ENCODE data around the gene NSDHL.

The NSDHL gene

DNA sequence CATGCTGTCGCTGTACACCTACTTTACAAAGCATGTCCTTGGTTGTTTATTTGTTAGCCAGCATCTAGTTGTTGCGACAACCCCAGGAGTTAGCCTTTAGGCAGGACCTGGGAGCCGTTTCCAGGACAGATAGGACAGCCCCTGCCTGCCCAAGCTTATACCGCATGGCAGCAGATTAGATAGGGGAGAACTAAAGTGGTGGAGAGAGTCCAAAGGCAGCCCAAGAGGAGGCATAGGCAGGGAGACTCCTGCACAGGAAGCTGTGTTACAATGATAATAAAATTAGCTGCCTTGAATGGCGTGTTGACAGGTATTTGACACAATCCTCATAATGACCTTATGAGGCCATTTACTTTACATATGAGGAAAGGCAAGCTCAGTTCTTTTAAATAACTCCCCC lies 13.0 kb downstream of the NSDHL start:
- in situ Hi-C loops (cut with MboI; ENCODE audit: low sequenced_read_pairs) = no loop called here

DNA sequence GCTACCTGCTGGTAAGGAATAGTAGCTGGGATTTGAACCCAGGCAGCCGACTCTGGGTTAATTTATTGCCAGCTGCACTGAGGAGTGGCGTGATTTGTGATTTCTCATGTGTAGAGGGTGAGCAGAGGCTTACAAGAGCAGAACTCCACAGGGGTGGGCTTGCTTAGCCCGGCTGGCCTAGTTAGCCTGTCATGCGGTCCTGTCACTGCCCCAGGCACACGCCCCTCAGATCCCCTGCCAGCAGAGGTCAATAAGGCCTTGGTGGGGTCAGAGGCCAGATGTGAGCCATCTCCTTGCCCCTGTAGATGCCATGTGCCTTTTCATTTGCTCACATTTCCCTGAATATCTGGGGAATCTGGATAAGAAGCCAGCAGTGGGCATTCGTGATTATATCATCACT lies 13.4 kb downstream of the NSDHL start:
- in situ Hi-C loops (cut with MboI; ENCODE audit: low sequenced_read_pairs) = no loop called here

DNA sequence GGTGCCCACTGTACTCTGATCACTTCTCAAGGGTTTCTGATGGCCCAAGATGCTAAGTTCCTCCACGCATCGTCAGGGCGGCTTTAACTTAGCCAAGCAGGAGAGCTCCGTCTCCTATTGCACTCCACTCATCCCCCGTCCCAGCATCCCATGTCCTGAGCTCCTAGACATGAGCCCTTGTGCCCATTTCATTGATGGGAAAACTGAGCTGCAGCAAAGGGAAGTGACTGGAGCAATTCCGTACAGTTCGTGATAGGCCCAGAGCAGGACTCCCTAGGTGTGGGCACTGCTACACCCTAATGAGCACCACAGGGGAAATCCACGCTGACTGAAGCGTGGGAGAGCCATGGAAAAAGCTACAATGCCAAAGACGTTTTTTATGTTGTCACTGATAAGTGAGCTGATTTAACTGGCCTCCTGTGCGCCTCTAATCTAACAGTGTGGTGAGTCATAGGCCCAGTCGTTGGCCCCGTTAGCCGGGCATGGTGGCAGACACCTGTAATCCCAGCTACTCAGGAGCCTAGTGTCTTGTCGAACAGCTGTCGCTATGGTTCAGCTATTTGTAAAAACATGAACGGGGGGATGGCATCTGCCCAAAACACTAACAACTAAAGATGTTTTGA lies 14.9 kb downstream of the NSDHL start:
- in situ Hi-C loops (cut with MboI; ENCODE audit: low sequenced_read_pairs) = no loop called here

DNA sequence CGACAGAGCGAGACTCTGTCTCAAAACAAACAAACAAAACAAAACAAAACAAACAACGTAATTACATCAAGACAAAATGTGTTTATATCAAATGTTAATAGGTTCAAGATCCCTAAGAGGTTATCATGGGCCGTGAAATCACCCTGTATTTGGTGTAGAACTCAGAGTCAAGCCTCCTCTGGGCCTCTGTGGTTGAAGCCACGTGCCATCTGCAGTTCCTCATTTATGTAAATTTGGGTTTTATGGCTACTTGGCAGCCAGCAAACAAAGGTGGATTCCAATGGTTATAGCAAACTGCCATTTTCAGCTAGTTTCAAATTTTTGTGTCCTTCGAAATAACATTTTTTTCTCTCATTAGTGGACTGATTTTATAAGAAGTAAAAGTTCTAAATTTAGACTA lies 16.4 kb downstream of the NSDHL start:
- in situ Hi-C loops (cut with MboI; ENCODE audit: low sequenced_read_pairs) = no loop called here

DNA sequence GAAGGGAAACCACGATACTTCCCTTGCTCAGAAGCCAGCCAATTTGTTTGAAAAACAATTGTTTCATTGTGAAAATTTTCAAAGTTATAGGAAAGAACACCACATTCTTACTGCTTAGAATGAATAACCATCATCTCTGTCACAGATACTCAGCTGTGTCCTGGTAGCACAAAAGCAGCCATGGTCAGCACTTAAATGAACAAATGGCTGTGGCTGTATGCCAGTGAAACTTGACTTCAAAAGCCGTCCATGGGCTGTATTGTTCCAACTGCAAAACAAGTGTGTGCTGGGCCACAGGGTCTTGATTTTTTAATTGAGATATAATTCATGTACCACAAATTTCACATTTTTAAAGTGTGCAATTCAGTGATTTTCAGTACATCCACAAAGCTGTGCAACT lies 19.6 kb downstream of the NSDHL start:
- in situ Hi-C loops (cut with MboI; ENCODE audit: low sequenced_read_pairs) = no loop called here

DNA sequence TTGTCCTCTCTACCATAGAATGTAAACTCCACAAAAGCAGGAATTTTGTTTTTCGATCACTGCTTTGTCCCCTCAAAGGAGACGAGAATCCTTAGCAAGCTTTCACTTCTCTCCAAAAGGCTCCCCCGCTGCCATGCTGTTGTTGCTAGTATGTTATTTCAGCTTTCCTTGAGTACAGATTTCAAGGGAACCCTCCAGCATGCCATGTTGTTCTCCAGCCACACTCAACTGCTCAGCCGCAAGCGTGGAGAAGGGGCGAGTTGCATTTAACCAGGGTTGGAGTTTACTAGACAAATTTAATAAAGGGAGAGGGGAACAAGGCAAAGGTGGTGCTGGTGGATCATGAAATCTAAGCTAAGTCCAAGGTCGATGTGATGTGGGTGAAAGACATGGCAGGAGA lies 23.1 kb downstream of the NSDHL start:
- in situ Hi-C loops (cut with MboI; ENCODE audit: low sequenced_read_pairs) = no loop called here

DNA sequence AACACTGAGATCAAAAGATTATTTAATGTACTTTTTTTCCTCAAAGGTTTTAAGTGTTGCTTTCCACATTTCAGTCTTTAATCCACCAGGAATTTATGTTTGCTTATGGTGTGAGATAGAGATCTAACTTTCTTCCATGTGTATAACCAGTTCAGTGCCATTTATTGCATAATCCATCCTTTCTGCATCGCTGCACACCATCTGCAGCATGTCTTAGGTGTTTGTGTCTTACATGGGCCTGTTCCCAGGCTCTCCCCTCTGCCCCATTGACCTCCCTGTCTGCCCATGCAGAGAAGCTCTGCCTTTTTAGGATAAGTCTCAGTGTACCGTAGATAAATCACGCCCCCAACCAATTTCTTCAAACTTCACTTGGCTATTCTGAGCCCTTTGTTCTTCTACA lies 30.3 kb downstream of the NSDHL start:
- in situ Hi-C loops (cut with MboI; ENCODE audit: low sequenced_read_pairs) = no loop called here

DNA sequence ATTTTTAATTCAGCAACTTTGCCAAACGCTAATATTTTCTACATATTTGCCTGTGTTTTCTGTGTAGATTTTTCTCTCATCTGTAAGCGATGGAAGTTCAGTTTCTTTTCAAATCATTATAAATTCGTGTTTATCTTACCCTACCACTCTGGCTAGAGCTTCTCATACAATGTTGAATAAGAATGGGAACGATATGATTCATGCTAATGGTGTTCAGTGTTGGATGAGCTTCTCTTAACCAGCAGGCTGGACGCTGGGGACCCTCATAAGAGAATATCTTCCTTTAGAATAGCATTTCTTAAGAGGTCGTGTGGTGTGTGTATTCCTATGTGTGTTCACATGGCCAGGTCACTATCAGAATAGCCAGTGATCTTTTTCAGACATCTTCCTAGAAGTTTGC lies 31.0 kb downstream of the NSDHL start:
- in situ Hi-C loops (cut with MboI; ENCODE audit: low sequenced_read_pairs) = no loop called here

DNA sequence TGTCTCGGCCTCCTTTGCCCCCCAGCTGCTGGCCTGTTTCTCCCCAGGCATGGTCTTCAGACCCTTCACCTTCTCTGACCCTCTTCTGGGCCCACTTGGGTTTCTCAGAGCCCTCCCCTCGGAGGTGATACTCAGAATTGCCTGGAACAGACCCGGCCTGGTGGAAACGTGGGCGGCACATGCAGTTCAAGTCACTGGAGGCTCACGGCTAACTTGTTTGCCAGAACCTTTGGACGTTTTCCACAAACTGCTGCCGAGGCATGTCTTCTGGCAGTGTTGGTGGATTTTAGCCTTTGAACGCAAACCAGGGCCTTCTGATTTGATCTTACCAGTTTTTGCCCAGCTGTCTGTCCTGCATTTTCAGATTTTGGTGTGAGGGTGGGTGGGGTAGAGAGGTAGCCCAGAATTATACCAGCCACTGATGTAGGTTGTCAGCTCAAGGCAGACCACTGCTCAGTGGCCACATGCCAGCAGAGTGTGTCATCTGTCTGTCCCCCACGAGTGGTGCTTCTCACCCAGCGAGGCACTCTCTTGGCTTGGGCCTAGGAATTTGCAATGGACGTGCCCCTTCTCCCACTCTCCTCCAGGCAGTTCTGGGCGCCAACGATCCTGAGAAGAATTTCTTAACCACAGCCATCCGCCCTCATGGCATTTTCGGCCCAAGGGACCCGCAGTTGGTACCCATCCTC lies 34.5 kb downstream of the NSDHL start:
- in situ Hi-C loops (cut with MboI; ENCODE audit: low sequenced_read_pairs) = no loop called here

DNA sequence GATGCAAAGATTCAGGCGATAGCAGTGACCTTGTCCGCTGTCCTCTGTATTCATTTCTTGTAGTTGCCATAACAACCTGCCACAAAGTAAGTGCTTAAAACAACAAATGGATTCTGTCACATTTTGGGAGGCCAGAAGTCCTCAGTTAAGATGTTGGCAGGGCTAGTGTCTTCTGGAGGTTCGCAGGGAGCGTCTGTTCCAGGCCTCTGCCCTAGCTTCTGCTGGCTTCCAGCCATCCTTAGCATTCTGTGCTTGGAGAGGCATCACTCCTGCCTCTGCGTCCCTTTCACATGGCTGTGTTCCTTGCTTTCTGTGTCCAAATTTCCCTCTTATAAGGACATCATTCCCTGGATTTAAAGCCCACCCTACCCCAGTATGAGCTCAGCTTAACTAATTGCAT lies 35.5 kb downstream of the NSDHL start:
- in situ Hi-C loops (cut with MboI; ENCODE audit: low sequenced_read_pairs) = no loop called here

DNA sequence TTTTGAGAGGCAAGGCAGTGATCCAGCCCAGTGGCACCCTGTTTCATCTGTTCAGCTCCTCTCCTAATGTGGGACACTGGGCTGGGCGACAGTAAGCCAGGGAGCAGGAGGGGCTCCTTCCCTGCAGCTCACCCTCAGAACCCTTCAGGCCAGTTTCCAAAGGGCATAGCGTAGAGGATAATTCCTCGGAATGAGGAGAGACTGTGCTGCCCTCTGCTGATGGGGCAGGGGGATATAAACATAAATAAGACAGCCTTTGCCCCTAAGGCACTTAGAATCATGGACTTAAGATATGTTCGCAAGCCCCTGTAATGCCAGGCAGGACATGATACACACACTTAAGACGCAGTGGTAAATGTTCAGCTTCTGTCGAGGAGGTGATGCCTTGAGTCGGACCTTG lies 39.1 kb downstream of the NSDHL start:
- in situ Hi-C loops (cut with MboI; ENCODE audit: low sequenced_read_pairs) = no loop called here

DNA sequence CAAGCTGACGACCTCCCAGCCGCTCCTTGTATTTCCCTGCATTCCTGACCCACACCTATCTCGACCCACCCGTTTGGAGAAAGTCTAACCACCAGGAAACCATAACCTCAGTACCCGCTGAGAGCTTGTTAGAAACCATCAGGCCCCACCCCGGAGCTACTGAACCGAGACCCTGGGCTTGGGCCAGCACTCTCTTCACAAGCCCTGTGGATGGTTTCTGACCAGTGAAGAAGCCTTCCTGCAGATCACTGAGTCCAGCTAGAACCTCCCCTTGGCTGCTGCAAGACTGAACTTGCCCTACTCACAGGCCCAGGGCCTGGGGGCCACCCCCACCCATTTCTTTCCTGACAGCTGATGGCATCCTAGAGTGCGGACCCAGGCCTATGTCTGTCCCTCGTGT lies 40.4 kb downstream of the NSDHL start:
- in situ Hi-C loops (cut with MboI; ENCODE audit: low sequenced_read_pairs) = no loop called here

DNA sequence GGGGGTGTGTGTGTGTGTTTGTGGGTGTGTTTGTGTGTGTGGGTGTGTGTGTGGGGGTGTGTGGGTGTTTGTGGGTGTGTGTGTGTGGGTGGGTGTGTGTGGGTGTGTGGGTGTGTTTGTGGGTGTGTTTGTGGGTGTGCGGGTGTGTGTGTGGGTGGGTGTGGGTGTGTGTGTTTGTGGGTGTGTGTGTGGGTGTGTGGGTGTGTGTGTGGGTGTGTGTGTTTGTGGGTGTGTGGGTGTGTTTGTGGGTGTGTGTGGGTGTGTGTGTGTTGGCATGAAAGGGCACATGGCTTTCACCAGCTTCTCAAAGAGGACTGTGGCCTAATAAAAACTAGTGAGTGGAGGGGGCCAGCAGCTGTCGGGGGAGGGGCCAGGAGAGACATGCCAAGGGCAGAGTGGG lies 41.7 kb downstream of the NSDHL start:
- in situ Hi-C loops (cut with MboI; ENCODE audit: low sequenced_read_pairs) = no loop called here

DNA sequence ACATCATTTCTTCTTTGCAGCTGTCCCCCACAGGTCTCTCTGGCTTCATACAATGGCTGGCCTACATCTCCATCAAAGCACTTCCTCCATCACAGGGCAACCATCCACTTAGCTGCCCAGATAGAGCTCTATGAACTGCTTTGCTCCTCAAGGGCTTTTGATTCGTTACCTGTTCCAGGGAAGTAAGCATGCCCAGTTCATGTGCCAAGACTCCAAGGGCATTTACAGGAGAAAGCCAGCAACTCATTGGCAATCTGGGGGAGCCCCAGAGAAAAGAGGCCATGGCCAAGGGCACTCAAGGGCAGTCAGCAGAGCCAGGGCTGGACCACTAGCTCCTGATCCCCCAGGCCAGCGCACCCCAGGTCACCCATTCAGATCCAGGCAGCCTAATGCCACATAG lies 42.5 kb downstream of the NSDHL start:
- in situ Hi-C loops (cut with MboI; ENCODE audit: low sequenced_read_pairs) = no loop called here

DNA sequence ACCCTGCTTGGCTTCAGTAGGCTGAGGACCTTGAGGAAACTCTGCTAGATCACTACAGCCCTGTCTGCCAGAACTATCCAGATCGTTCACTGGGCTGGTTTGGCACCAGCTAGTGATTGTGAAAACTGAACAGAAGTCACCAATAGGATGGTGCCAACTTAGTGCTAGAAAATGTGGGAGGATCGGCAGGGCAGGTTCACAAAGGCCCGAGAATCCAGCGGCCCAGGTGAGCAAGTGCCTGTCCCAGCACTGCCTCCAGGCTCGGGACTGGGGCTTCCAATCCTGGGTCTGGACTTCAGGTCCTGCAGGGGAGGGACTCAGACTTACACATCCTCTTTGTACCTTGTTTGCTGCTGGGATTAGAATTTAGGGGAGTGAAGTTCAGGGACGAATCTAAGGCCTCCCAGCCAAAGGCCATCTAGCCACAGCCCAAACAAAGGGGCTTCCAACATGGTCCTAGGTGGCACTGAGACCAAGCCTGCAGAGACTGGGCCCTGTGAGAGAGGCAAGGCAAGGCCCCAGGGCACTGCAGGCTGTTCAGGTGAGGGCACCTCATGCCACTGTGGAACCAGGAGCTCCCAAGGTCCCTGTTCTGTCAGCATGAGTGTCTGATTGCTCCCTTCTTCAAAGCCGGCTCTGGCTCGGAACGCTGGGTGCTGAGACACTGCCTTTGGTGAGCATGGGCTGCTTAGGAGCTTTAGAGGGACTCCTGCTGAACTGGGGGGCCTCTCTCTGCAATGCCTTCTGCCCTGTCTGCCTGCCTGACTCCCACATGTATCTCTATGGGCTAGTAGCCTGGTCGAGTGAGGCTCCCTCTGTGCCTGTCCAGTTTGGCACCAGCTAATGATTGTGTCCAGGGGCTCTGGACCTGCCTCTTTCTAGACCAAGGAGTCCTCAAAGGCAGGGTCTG lies 46.3 kb downstream of the NSDHL start:
- in situ Hi-C loops (cut with MboI; ENCODE audit: low sequenced_read_pairs) = no loop called here

DNA sequence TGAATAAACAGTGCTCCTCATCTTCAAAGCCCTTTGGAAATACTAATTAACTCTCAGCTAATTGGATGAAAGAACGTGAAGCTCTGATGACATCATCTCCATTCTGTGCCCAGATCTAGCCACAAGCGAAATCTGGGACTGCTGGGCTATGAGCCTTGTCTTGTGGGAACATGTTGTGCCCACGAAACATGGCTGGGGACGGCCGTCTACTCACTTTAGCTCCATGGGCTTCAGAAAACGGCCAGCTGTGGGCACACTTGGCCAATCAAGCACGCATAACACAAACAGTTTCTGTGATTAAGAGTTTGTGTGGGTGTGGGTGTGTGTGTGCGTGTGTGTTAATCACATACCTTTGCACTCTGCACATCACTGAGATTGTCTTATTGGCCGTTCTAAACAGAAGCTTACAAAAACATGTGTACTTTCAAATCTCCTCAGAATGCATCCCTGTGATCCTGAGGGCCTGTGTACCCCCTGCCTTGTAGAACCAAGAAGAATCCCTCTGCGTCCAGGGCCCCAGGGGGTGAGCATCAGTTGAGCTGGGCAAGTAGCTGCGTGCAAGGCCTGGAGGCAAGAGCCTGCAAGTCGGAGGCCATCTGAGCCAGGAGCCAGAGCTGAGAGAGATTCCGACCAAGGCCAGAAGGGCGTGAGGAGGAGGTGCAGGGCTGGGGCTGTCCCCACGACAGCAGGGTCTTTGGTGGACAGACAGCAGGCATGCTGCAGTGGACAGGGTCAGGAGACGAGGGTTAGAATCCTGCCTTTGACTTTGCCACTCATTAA lies 48.3 kb downstream of the NSDHL start:
- in situ Hi-C loops (cut with MboI; ENCODE audit: low sequenced_read_pairs) = no loop called here

DNA sequence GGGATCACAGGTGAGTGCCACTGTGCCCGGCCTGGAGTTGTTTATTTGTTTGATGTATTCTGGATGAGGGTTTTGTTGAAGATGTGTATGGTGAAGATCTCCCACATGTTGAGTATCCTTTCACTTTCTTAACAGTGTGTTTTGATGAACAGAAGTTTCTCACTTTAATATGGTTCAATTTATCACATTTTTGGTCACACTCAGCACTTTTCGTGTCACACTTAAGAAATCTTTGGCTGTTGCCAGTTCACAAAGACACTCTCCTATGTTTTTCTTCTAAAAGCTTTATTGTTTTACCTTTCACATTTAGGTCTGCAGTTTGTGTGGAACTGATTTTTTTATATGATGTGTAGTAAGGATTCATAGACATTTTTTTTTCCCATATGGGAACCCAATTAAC lies 50.4 kb downstream of the NSDHL start:
- in situ Hi-C loops (cut with MboI; ENCODE audit: low sequenced_read_pairs) = no loop called here

DNA sequence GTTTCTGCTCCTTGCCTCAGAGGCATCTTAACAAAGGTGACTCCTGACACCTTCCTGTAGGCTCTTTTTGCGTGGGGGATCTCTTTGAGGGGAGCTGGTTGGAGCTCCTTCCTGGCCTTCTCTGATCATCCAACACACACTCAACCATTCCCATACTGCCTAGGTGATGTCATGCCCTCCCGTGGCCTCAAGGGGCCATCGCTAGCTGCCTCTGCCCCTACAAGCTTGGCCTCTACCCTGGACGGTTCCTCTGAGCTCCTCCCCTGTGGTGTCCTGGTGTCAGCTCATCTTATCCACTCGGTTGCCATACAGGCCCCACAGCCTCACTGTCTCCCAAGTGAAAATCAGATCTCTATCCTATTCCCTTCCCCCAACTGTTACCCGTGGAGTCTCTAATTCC lies 53.3 kb downstream of the NSDHL start:
- in situ Hi-C loops (cut with MboI; ENCODE audit: low sequenced_read_pairs) = no loop called here

DNA sequence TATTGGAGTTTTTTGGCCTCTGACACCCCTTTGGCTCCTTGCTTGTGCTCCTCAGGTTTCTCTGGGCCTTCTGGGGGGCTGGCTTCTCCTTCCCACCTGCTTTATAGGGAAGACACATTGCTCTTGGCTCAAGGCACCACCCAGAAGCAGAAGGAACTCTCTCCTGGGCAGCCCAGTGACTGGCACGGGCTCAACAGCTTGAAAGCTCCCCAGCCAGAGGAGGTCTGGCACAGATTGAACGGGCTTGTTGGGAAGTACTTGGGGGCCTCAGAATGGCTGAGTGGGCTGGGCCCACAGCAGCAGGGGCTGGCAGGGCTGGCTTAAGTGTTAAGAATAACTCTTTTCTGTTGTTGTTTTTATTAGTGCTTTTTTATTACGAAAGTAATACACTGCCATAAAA lies 55.9 kb downstream of the NSDHL start:
- in situ Hi-C loops (cut with MboI; ENCODE audit: low sequenced_read_pairs) = no loop called here

DNA sequence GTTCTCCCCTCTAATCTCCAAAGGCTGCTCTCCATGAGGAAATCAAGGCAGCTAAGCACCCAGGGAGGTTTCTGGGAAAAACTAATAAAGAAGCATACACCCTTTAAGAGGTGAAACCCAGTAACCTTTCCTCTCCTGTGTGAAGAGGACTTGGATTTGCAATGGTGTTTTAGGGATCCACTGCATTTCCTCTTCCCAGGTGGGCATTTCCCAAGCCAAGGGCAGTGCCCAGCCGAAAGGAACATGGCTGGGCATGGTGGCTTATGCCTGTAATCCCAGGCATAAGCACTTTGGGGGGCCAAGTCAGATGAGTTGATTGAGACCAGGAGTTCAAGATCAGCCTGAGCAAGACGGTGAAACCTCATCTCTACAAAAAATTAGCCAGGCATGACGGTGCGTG lies 61.6 kb downstream of the NSDHL start:
- in situ Hi-C loops (cut with MboI; ENCODE audit: low sequenced_read_pairs) = no loop called here

Data from HL-60/S4 treated with retinoic acid at 250 ng/mL for 4 days and 3 days (cell line).